Measurements from ENCODE around the gene TMEM61.

GRCh38 chr1:54959241-54959640 lies 21.2 kb upstream of the TMEM61 start:
- TF ChIP-seq CTCF (IDR thresholded peaks at IDR 0.05) (no peak), POLR2A (IDR thresholded peaks at IDR 0.05) (no peak)

All from lower leg skin (tissue), 3 donors.